SU-DHL-6 (cell line): ENCODE data around the gene ATAD2B.

Experiments used
- H2AFZ ChIP-seq: fragments of 200-600 bp; sonication (generic); 2 replicates; pipeline ENCODE4 v1.6.1; 2014; ENCODE audit warnings: low read depth, mild to moderate bottlenecking, moderate library complexity, mixed read lengths, antibody characterized with exemption, low read length; ENCODE audit not compliant: severe bottlenecking
- H3F3A ChIP-seq: fragments of 200-600 bp; shearing (Covaris generic); 2 replicates; pipeline ENCODE4 v1.6.0; 2016; ENCODE audit warnings: antibody characterized with exemption, mild to moderate bottlenecking; ENCODE audit not compliant: insufficient read depth
- H3K27ac ChIP-seq: fragments of 200-600 bp; sonication (generic); 2 replicates; pipeline ENCODE4 v1.5.1; 2016; ENCODE audit warnings: low read depth, mild to moderate bottlenecking, low read length, moderate library complexity, mixed read lengths
- H3K27me3 ChIP-seq: fragments of 200-600 bp; sonication (generic), shearing (Covaris generic); 2 replicates; pipeline ENCODE4 v1.6.0; 2014; ENCODE audit warnings: mild to moderate bottlenecking, low read length
- H3K36me3 ChIP-seq: fragments of 200-600 bp; sonication (generic); 2 replicates; pipeline ENCODE4 v1.6.1; 2014; ENCODE audit warnings: mild to moderate bottlenecking, low read length, mixed read lengths
- H3K4me2 ChIP-seq: fragments of 300-600, 200-600 bp; shearing (Covaris generic), sonication (generic); 2 replicates; pipeline ENCODE4 v1.6.0; 2014; ENCODE audit warnings: low read length, low read depth, mild to moderate bottlenecking; ENCODE audit not compliant: poor library complexity, severe bottlenecking
- H3K4me3 ChIP-seq: fragments of 200-600 bp; sonication (generic); 2 replicates; pipeline ENCODE4 v1.5.1; 2014; ENCODE audit warnings: antibody characterized with exemption, low read length, mild to moderate bottlenecking, mixed read lengths; ENCODE audit not compliant: insufficient read depth, poor library complexity, severe bottlenecking
- H3K79me2 ChIP-seq: fragments of 200-600 bp; sonication (generic); 2 replicates; pipeline ENCODE4 v1.6.1; 2014; ENCODE audit warnings: mild to moderate bottlenecking, low read length, moderate library complexity; ENCODE audit not compliant: insufficient read depth
- H3K9ac ChIP-seq: fragments of 200-600 bp; sonication (generic); 2 replicates; pipeline ENCODE4 v1.7.0; 2014; ENCODE audit warnings: mild to moderate bottlenecking, low read length
- H3K9me2 ChIP-seq: fragments of 200-600 bp; sonication (generic); replicated peaks from 2 replicates; pipeline ENCODE4 v1.6.1; 2014; ENCODE audit warnings: low read length; ENCODE audit not compliant: insufficient read depth
- H3K9me3 ChIP-seq: fragments of 200-600 bp; sonication (generic); 2 replicates; pipeline ENCODE4 v1.6.1; 2014; ENCODE audit warnings: low read length, mixed read lengths; ENCODE audit not compliant: insufficient read depth
- H4K20me1 ChIP-seq: fragments of 200-600 bp; sonication (generic); 2 replicates; pipeline ENCODE4 v1.6.1; 2014; ENCODE audit warnings: low read depth, mild to moderate bottlenecking, antibody characterized with exemption, low read length, moderate library complexity, mixed read lengths
- EZH2phosphoT487 ChIP-seq: fragments of 200-600 bp; sonication (generic), shearing (Covaris generic); conservative IDR thresholded peaks from 2 replicates; pipeline ENCODE4 v1.6.1; 2018; ENCODE audit warnings: mild to moderate bottlenecking, antibody characterized with exemption, low read length, moderate library complexity, mixed read lengths
- TF ChIP-seq, protein P1 (sequence below): fragments of 200-600 bp; sonication (generic); IDR thresholded peaks from one replicate; pipeline ENCODE4 v1.5.1; 2017; ENCODE audit warnings: antibody characterized with exemption, mild to moderate bottlenecking, low read length, moderate library complexity; ENCODE audit not compliant: insufficient read depth, poor library complexity, severe bottlenecking

The ATAD2B gene

DNA sequence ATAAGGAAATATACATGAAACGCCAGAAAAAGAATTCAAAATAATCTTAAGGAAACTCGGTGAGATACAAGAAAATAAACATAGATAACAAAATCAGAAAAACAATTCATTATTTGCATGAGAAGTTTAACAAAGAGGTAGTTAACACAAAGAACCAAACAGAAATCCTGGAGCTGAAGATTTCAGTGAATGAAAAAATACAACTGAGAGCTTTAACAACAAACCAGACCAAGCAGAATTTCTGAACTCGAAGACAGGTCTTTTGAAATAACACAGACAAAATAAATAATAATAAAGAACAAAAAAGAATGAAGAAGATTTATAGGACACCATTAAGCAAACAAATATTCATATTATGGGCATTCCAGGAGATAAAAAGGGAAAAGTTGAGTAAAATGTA is 204.7 kb downstream of the ATAD2B start:
- H3K36me3 ChIP-seq, result peaks cover 4% of the 10 kb centered on the region; the same call in 1 of the 2 replicates
- H3K9me3 ChIP-seq, result no peaks in the 10 kb centered on the region
- H2AFZ ChIP-seq, result no peak overlapping the region
- no peak overlapping the region for H3K4me2 ChIP-seq
- H3K27me3 ChIP-seq, result no peaks in the 10 kb centered on the region
- H3F3A ChIP-seq, result no peaks in the 10 kb centered on the region; the same call in 1 of the 2 replicates
- H3K9ac ChIP-seq, result no peak overlapping the region
- no peak overlapping the region for H3K4me3 ChIP-seq
- no peak overlapping the region for H3K27ac ChIP-seq
- no peaks in the 10 kb centered on the region for H3K9me2 ChIP-seq
- H3K79me2 ChIP-seq, result no peaks in the 10 kb centered on the region
- H4K20me1 ChIP-seq, result no peaks in the 10 kb centered on the region
- TF ChIP-seq, protein P1, sequence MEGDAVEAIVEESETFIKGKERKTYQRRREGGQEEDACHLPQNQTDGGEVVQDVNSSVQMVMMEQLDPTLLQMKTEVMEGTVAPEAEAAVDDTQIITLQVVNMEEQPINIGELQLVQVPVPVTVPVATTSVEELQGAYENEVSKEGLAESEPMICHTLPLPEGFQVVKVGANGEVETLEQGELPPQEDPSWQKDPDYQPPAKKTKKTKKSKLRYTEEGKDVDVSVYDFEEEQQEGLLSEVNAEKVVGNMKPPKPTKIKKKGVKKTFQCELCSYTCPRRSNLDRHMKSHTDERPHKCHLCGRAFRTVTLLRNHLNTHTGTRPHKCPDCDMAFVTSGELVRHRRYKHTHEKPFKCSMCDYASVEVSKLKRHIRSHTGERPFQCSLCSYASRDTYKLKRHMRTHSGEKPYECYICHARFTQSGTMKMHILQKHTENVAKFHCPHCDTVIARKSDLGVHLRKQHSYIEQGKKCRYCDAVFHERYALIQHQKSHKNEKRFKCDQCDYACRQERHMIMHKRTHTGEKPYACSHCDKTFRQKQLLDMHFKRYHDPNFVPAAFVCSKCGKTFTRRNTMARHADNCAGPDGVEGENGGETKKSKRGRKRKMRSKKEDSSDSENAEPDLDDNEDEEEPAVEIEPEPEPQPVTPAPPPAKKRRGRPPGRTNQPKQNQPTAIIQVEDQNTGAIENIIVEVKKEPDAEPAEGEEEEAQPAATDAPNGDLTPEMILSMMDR, result no peak
- TF ChIP-seq EZH2phosphoT487, result no peak

DNA sequence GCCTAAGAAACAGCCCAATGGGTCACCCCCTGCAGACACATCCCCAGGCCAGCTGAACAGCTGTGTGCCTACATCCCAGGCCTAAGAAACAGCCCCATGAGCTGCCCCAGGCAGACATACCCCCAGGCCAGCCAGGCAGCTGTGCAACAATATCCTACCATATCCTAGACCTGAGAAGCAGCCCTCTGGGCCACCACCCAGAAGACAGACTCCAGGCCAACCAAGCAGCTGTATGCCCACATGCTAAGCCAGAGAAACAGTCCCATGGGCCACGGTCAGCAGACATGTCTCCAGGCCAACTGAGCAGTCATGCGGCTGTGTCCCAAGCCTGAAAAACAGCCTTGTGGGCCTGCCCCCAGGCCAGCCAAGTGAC is 205.5 kb downstream of the ATAD2B start:
- H3K36me3 ChIP-seq, result peaks cover 4% of the 10 kb centered on the region; the same call in 1 of the 2 replicates
- no peak overlapping the region for H3K9ac ChIP-seq
- no peak for TF ChIP-seq EZH2phosphoT487
- no peaks in the 10 kb centered on the region for H4K20me1 ChIP-seq
- H3K27ac ChIP-seq, result no peak overlapping the region
- H3K9me3 ChIP-seq, result no peaks in the 10 kb centered on the region
- no peaks in the 10 kb centered on the region; the same call in 1 of the 2 replicates for H3F3A ChIP-seq
- H3K4me3 ChIP-seq, result no peak overlapping the region
- no peak overlapping the region for H2AFZ ChIP-seq
- no peaks in the 10 kb centered on the region for H3K79me2 ChIP-seq
- no peaks in the 10 kb centered on the region for H3K27me3 ChIP-seq
- H3K9me2 ChIP-seq, result no peaks in the 10 kb centered on the region
- H3K4me2 ChIP-seq, result no peak overlapping the region

DNA sequence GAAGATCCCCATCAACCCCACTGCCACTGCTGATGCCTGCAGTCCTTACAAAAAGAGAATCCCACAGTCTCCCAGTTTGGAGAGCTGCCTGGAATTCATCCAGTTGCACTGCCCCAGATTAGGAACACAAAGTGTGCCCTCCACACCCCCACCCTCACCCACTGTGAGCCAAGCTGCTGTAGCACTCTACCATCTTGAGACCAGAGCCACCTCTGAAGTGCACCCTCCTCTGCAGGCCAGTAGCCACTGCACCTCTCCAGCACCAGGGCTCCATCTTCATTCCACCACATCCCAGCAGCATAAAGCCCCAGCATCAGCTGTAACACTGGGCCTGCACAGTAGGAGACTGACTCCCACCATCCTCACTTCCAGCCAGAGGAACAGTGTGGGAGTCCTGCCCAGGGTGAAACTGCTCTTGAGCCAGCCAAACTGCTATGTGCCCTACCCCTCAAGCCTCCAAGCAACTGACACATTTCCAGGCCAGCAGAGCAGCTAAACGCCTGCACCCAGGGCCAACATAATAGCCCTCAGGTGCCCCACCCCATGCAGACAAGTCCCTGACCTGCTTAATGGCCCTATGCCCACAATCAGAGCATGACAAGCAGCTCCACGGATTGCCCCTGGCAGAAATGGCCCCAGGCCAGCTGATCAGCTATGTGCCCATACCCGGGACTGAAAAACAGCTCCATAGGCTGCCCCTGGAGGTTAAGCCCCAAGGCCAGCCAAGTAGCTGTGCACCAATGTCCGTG is 206.0 kb downstream of the ATAD2B start:
- peaks cover 4% of the 10 kb centered on the region; the same call in 1 of the 2 replicates for H3K36me3 ChIP-seq
- no peaks in the 10 kb centered on the region; the same call in 1 of the 2 replicates for H3F3A ChIP-seq
- no peak overlapping the region for H3K9ac ChIP-seq
- no peaks in the 10 kb centered on the region for H4K20me1 ChIP-seq
- H2AFZ ChIP-seq, result no peak overlapping the region
- H3K9me2 ChIP-seq, result no peaks in the 10 kb centered on the region
- no peak for TF ChIP-seq EZH2phosphoT487
- TF ChIP-seq, protein P1, result no peak
- no peak overlapping the region for H3K4me2 ChIP-seq
- H3K9me3 ChIP-seq, result no peaks in the 10 kb centered on the region
- no peak overlapping the region for H3K27ac ChIP-seq
- H3K79me2 ChIP-seq, result no peaks in the 10 kb centered on the region
- no peaks in the 10 kb centered on the region for H3K27me3 ChIP-seq
- H3K4me3 ChIP-seq, result no peak overlapping the region

DNA sequence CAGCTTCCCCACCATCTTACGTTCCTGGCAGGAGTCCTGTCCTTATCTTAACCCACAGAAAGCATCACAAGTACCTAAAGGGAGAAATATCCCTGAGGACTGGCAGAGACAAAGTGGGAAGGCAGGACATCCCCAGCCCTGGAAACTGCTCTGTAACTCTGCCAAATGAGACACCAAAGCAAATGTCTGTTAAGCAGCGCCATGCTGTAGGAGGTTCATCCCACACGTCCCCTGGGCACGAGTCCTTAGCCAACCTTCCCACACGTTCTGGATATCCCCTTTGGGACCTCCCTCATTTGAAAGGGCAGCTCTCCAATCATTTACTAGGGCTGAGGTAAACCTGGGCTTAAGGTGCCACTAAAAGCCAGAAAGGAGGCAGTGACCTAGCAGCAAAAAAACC is 207.2 kb downstream of the ATAD2B start:
- no peak overlapping the region for H3K4me3 ChIP-seq
- no peaks in the 10 kb centered on the region for H3K9me3 ChIP-seq
- H2AFZ ChIP-seq, result no peak overlapping the region
- TF ChIP-seq, protein P1, result no peak
- H3K4me2 ChIP-seq, result no peak overlapping the region
- H3K27me3 ChIP-seq, result no peaks in the 10 kb centered on the region
- H3K27ac ChIP-seq, result no peak overlapping the region
- H3F3A ChIP-seq, result no peaks in the 10 kb centered on the region
- H4K20me1 ChIP-seq, result no peaks in the 10 kb centered on the region
- H3K9ac ChIP-seq, result no peak overlapping the region
- H3K79me2 ChIP-seq, result no peaks in the 10 kb centered on the region
- peaks cover 4% of the 10 kb centered on the region; the same call in 1 of the 2 replicates for H3K36me3 ChIP-seq
- H3K9me2 ChIP-seq, result no peaks in the 10 kb centered on the region
